Putamen (tissue), 1 donor: ENCODE measurements around the gene ABCC3.
A peak's percentile ranks its signal among the peaks of the same experiment; 100 is the strongest.

Experiments
- DNase-seq: peaks from one replicate; pipeline ENCODE4 v3.0.0-alpha.2; 2016; ENCODE audit warnings: low spot score

ABCC3 gene

DNA sequence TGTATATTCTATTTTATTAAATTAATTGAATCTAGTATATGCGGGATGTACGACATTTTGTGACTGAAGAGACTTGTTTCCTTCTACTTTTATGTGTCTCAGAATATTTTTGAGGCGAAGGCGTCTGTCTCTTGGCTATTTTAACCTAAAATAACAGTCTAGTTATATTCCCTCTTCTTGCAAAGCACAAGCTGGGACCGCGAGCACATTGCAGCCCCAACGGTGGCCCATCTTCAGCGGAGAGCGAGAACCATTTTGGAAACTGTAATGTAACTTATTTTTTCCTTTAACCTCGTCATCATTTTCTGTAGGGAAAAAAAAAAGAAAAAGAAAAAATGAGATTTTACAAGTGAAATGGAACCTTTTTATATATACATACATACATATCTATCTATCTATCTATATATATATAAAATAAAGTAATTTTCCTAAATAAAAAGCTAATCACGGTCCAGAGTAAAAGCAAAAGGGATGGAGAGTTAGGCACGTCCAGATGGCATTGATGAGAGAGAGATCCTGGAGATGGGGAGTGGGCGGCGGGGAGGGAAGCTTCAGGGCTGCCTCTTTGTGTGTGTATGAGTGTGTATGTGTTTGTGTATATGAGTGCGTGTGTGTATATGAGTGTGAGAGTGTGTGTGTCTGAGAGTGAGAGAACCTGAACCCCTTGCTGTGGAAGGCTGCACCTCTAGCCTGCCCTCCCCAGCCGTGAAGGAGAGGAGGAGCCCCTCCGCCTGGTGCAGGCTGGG is 7.5 kb upstream of the ABCC3 start:
- DNase-seq = no peak

DNA sequence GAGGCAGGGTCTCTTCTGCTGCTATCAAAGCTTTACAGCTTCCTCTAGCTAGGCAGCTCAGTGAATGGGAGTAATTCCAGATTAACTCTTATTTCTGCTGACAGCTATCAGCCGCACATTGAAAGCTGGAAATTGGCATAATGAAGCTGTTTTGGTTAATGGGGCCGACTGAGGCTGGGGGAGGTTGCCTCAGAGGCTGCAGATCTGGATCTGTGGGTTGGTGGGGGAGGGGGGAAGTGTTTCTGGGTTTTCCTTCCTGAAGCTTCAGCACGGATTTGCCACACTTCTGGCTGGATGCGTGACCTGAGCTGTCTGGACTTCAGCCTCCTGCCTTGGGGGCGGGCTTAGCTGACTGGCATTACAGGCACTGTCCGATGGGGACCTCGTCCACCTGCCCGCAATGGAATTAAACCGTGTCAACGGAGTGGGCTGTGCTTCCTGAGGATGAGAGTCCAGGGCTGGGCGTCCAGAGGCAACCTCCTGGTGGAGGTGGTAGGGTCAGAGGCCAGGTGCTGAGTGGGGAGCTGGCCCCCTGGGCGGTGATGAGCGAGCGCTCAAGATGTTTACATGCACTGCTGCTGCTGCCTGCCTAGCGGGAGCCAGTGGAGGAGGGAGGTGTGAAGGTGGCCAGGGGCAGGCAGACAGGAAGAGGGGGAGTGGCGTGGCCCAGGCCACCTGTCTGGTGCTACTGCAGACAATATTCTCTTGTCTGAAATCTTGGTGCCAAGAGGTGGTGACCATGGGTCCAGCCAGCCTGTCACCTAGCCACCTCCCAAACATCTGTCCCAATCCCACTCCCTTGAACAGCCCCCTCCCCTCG is 6.7 kb upstream of the ABCC3 start:
- no peak for DNase-seq

DNA sequence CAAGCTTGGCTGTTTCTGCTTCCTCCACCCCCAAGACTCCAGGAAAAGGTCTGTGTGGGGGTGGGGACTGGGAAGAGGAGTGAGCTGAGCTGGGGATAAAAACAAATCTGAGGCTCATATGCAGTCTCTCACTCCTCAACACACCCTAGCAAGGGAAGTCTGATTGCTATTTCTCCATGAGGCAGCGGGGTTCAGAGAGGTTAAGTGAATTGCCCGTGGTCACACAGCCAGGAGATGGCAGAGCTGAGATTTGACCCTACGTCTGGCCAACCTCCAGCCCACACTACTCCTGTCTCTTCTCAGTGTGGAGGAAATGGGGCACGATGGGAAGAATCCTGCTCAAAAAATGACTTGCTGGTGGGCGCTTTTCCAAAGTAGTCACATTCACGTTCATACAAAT is 4.8 kb upstream of the ABCC3 start:
- DNase-seq = no peak

DNA sequence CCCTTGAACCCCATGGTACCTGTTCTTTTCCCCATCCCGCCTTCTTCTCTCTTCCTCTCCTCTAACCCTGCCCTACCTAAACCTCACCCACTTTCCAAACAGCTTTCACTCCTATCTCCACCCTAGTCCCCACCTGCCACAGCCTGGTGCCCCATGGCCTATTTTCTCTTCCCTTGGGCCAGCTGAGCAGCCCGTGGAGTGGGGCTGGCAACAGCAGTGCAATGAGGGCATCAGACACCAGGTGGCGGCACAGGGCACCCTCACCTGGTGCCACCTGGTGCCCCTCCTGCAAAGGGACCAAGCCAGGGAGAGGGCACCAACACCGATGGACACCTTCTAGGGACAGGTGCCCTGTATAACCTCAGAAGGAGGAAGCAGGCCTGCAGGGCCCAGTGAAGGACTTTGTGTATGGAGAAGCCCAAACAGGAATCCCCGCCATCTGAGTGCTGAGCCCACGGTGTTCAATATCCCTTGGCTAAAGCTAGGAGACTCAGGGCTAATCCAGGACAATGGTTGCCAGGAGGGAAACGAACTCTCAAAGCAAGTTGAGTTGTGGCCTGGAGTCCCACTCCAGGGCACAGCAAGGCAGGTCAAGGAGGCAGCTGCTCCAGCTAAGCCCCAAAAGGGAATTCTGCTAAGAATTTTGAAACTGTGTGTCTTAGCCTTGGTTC is 4.0 kb upstream of the ABCC3 start:
- DNase-seq = no peak

DNA sequence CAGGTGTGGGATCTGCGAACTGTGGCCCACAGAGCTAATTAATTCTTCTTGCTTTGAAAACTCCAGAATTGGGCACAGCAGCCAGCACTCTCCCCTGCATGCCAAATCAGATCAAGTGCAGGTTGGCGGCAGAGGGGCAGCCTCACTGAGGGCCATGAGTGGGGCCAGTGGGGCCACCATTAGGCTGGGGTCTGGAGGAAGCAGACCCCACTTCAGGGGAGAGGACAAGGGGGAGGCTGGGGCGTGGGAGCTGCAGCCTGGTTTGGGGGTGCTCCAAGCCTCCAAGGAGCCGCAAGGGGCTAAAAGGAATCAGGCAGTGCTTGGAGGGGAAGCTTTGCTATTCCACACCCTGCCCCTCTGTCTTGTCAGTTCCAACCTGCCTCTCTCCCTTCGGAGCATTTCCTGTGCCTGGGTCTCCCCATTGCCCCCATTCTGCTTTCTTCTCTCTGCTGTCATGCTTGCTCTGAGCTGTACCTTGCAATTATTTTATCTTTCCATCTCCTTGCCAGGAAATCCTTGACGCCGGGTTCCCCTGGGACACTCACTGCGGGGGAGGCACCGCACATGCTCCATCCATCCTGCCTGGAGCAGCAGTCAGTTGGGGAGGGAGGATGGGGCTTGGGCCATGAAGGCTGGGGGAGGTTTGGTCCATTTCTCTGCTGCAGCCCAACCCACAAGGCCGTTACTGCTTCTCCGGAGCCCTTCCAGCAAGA is 3.3 kb upstream of the ABCC3 start:
- DNase-seq = no peak

DNA sequence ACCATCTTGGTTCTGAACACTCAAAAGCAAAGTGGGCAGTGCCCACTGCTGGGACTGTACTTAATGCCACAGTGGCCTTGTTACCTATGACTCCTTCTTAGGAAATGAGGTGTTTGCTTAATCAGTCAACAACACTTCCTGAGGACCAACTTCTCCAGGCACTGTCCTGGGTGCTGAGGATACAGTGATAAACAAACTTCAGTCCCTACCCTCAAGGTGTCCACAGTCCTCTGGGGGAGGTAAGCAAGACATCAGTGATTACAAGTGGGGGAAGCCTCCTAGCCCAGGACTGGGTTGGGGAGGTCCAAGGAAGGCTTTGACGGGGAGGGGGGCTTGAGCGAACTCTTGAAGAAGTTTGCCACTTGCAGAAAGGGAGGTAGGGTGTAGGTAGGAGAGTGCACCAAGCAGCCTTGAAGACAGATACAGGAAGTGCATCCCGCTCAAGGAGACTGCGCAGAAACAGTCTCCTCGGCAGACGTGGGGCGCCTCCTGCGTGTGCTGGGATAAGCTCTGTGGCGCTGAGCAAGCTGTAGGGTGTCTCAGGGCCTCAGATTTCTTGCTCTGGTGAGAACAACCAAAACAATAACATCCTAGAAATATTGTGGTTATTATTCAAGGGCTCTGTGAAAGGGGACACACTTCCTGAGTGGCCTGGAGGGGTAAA is 2.6 kb upstream of the ABCC3 start:
- DNase-seq = no peak

DNA sequence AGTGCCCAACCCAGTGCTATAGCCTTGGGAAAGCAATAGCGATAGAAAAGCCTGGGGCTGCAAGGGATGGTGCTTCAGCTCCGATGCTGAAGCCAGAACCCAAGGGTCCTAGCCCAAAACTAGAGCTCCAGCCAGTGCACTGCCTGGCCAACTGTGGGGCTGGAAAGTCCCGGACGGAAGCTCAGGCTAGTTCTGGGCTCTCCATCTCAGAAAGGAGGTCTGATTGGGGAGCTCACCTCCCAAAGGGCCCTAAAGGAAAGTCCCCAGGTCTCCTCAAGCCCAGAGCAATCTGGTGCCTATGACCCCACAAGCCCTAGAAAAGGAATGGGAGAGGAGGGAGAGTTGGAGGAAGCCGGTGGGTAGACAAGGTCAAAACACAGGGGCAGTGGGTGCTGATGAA is 2.0 kb upstream of the ABCC3 start:
- DNase-seq = no peak

DNA sequence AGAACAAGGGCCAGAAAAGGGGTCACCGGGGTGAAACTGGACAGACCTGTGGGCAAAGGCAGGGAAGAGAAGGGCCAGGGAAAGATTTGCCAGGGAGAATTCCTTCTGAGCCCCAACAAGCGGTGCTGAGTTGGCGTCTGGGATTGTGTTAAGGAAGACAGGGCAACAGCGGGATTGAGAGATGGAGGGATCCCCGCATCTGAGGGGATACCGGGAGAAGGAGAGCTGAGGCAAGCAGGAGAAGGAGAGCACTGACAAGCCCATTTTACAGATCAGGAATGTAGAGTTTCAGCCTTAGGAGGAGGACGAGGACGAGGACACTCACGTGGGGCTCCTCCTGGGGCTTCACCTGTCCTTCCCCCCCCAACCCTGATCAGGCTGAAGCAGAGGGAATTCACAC is 998 bp upstream of the ABCC3 start:
- no peak for DNase-seq

DNA sequence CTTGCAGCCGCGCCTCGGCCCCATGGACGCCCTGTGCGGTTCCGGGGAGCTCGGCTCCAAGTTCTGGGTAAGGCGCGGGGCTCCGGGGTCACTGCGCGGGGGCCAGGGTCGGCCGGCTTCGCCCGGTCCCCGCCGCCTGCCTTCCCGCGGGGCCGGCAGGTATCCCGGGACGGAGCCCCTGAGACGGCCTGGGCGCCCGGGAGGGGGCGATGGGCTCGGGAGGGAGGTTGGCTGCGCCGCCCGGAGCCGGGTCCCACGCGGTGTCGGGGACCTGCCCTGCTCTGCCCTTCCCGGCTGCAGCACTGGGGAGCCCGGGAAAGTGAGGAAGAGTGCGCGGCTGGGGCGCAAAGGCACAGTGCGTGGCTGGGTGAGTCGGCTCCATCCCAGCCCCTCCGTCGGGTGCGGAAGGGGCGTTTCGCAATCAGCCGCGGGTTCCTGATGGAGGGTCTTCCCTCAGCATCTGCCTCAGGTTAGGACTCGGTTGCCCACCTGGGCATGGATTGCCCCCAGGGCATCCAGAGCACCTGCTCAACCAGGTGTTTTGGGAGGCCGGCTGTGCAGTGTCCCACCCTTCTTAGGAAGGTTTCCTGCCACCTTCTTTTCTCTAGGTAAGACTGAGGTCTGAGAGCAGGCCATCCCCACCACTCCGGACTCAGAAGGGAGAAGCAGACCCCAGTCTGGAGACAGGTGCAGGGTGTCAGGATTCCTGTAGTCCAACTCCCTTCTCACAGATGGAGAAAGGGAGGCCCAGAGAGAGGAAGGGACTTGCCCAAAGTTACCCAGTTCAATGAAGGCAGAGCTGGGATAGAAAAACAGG is 442 bp downstream of the ABCC3 start:
- DNase-seq = no peak

DNA sequence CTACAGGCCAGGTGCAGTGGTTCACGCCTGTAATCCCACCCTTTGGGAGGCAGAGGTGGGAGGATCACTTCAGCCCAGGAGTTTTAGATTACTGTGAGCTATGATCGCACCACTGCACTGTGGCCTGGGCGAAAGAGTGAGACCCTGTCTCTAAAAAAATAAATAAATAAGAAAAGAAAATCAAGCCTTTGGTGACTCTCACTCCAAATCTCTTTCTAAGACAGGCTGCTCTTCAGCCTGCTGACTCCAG is 976 bp downstream of the ABCC3 start:
- DNase-seq = no peak

DNA sequence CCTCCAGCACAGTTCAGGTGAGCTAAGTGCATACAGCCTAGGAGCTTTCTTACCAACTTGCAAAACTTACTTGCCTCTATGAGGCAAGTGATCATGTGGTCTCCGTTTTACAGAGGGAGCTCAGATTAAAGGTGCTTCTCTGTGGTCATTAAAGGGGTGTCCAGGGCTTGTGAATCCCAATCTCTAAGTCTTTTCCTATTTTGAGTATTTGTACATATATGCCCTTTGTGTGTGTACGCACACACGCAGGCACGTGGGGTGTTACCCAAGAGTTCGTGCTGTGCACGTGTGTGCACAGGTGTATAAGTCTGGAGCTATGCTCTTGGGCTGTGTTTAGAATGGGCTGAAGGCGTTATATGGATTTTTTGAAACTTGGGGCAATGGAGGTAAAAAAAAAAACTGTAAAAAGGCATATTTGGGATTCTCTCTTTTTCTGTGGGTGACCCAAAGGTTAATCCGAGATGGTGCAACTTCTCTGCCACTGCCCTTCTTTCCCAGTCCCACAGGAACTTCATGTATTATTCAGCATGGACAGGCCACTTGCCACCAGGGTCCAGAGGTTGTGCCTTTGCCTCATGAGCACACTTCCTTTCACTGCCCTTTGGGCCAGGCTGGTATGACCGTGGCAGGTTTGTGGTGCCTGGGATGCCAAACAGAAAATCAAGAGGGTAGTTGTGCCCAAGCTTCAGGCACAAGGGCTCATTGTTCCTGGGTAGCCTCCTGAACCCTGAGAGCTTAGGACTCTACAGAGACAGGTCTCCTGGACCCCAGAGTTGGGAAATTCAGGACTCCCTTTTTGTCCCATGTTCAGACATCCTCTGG is 1.5 kb downstream of the ABCC3 start:
- no peak for DNase-seq

DNA sequence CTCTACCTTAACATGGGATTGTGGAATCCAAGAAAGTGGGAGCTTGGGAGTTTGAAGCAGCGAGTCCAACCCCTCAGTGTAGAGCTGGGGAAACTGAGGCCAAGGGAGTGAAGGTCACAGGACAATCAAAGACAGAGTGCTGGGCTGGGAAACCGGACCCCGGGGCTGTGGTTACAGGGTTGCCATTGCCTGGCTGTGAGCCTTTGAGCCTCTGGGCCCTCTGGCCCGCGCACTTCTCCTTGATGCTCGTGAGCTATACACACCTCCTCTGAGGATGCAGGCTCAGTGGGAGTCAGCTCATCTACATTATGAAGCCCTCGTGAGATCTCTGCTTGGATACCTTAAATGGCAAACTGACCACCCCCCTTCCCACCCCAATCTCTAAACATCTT is 2.1 kb downstream of the ABCC3 start:
- no peak for DNase-seq

DNA sequence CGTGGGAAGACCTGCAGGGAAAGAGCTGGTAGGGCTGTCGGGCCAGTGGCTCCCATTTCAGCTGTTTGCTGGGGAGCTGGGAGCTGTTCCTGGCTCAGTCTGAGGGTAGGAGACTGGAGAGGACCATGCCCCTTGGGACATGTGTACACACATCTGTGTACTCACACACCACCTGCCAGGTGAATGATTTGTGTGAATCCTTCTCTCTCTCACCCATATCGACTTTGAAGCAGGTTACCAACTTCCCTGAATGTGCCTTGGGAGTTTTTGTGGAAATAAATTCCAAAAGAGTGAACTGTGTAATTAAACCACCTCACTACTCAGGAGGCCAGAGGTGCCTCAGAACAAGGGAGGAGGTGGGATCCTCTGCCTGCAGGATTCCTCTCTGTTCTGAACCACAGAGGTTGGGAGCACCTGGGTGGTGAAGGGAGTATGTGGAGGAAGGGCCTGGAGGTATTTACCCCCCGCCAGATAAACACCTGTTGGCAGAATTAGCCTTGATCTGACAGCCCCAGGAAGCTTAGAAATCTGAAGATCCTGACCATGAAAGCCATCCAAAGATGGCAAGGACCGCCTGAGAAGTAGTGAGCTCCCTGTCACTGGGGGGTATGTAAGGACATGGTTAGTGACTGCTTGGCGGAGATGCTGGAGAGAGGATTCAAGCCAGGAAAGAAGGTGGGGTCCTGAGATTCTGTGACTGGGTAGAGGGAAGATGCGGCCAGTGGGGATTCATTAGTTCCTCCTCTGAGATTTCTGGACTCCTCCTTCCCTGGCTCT is 3.3 kb downstream of the ABCC3 start:
- DNase-seq = no peak

DNA sequence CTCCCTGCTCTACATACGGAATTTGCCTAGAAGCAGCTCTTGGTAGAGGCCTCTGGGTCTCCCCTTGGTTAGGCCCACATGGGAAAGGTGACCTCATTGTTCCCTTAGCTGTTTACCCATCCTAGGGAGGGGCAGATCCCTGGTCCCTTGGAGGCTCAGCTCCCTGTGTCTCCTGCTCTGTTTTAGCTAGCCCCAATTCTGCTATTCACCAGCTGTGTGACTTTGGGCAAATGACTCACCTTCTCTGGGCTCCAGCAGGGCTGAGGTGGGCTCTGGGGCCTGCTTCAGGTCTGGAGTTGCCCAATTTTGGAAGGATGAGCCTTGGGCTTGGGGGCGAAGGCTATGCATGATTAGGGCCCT is 3.9 kb downstream of the ABCC3 start:
- DNase-seq = no peak

DNA sequence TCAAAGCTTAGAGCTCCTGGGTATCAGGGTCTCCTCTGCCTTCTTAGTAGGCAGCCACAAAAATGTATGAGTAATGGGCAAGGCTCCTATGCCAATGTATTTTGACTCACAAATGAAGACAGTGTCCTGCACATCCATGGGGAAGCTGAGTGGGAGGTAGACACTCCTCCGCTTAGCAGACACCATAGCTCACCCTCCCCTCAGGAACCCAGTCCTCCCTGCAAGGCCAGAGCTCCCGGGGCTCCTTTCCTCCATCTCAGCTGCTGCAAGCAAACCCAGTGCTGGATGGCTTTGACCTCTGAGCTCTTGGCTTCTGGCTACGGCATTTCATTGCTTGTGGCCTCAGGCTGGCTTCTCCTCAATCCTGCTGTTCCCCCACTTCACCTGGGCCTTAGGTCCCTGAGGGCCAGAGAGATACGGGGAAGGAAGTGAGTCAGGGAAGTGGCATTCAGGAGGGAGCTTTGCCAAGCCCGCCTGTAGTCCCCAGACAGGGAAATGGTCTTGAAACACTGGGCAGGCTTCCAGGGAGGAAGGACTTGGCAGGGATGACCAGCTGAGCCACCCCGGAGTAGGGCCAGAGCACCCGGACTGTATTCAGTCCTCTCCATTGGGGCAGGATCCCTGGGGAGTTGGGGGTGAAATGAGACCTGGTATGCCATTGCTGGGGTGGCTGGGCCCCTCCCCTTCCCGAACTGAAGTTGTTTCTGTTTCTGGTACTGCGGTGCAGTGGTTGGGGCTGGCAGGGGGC is 4.5 kb downstream of the ABCC3 start:
- peak; percentile 57 for DNase-seq

DNA sequence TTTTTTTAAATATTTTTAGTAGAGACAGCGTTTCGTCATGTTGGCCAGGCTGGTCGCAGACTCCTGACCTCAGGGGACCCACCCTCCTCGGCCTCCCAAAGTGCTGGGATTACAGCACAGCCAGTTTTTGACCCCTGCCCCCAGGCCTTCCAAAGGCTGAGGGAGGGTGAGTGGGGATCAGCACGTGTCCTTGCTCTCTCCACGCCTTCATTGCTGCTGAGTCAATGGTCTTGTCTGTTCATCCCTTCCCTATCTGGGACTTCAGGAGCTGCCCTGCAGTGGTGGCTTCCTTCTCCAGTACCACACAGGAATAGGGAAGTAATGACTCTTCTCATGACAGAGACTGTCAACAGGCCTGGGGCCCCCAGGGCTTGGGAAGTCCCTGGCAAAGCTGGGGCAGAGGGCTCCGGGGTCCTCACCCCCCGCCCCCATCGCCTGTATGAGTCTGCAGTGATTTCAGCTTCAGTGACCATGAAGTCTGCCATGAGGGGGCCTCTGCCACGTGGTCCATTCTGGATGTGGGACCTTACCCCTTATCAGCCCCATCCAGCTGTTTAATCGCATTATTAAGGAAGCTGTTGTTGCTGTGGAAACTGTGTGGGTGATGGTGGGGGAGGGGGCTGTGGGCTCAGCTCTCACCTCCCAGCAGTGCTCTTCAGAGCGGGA is 6.1 kb downstream of the ABCC3 start:
- DNase-seq = no peak

DNA sequence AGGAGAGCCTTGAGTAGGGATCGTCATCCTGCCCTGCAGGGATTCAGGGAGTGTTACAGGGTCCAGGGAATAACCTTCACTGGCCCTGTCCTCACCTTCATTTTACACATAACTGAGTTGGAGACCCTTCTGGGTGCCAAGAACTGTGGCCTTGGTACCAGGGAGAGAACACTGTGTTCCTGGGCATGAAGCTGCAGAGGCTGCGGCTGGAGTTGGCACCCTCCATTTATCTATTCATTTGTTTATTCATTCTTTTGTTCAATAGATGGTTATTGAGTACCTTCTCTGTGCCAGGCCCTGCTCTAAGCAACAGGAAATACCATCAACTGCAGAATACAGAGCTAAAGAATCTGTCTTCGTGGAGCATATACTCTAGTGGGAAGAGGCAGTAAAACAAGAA is 6.7 kb downstream of the ABCC3 start:
- no peak for DNase-seq

DNA sequence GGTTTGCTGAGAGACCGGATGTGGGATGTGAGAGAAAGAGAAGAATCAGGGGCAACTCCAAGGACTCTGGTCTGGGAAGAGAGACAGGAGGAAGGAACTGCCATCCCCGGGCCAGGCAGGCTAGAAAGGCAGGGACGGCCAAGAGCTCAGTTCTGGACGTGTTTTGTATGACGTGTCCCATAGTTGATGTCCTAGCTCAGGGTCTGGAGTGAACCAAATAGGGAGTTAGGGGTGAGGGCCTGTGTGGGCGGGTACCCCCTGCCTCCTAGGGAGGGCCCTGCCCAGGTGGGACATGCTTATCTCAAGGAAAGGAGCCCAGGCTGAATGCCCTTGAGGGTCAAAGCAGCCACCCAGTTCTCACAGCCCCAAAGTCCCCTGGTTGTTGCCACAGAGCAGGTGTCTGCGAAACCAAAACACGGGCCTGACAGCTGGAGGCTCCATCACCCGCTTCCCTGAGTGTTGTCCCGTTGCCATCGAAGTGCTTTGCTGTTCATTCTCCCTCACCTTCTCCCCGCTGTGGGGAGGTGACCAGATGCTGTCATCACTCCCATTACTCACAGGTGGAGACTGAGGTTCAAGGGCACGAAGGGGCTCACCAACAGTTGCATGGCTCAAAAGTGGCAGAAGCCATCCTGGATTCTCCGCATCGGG is 7.5 kb downstream of the ABCC3 start:
- DNase-seq = no peak
